Measurements from ENCODE around the gene CNOT8.
"Not testable (repeated sequence)": the region's sequence is repeated elsewhere in the genome, so short reads cannot be mapped to it uniquely, and the experiment has no call there.

The CNOT8 gene

GRCh38 chr5:154835701-154836052 is 22.8 kb upstream of the CNOT8 start:
- not testable (repeated sequence) for DNase-seq (ENCODE audit: low spot score)

- DNase-seq (ENCODE audit: low spot score): no peak
These were observed 22.2 kb upstream of the CNOT8 start for GRCh38 chr5:154836225-154836624.

- no peak for DNase-seq (ENCODE audit: low spot score)
These were observed 21.2 kb upstream of the CNOT8 start for GRCh38 chr5:154837009-154837901.

- DNase-seq (ENCODE audit: low spot score): no peak
These were observed 17.8 kb upstream of the CNOT8 start for GRCh38 chr5:154840435-154841272.

GRCh38 chr5:154841273-154841661 is 17.2 kb upstream of the CNOT8 start:
- DNase-seq (ENCODE audit: low spot score): no peak

- no peak for DNase-seq (ENCODE audit: low spot score)
These were observed 15.5 kb upstream of the CNOT8 start for GRCh38 chr5:154842689-154843530.

- DNase-seq (ENCODE audit: low spot score): no peak
These were observed 13.6 kb upstream of the CNOT8 start for GRCh38 chr5:154844809-154845208.

GRCh38 chr5:154849264-154849785 is 9.1 kb upstream of the CNOT8 start:
- no peak for DNase-seq (ENCODE audit: low spot score)

- no peak for DNase-seq (ENCODE audit: low spot score)
These were observed 8.6 kb upstream of the CNOT8 start for GRCh38 chr5:154849791-154850201.

GRCh38 chr5:154850255-154851062 is 8.0 kb upstream of the CNOT8 start, which contains the start of gene FAXDC2:
FAXDC2 (minus strand) TSS chr5:154850603; CDS start chr5:154838178, 12,425 bp downstream.
- DNase-seq (ENCODE audit: low spot score): no peak

GRCh38 chr5:154851351-154851750 is 7.1 kb upstream of the CNOT8 start:
- no peak for DNase-seq (ENCODE audit: low spot score)

- DNase-seq (ENCODE audit: low spot score): peak; percentile 91
These were observed 714 bp upstream of the CNOT8 start for GRCh38 chr5:154857530-154858296.

- DNase-seq (ENCODE audit: low spot score): peak; percentile 20
These were observed 795 bp downstream of the CNOT8 start for GRCh38 chr5:154858972-154859871.

- no peak for DNase-seq (ENCODE audit: low spot score)
These were observed 1.7 kb downstream of the CNOT8 start for GRCh38 chr5:154860123-154860522.

- DNase-seq (ENCODE audit: low spot score): no peak
These were observed 2.3 kb downstream of the CNOT8 start for GRCh38 chr5:154860765-154861164.

GRCh38 chr5:154861946-154862345 is 3.5 kb downstream of the CNOT8 start:
- DNase-seq (ENCODE audit: low spot score): no peak

GRCh38 chr5:154862766-154863165 is 4.3 kb downstream of the CNOT8 start:
- no peak for DNase-seq (ENCODE audit: low spot score)

GRCh38 chr5:154863291-154864080 is 5.1 kb downstream of the CNOT8 start:
- no peak for DNase-seq (ENCODE audit: low spot score)

Measured in CD4-positive, alpha-beta T cell treated with Interleukin-15 for 4 hours (primary cell).